Loucy (cell line): ENCODE data around the gene ZNF860.

Source experiments
- H2AFZ ChIP-seq: fragments of 200-600 bp; sonication (generic); 2 replicates; pipeline ENCODE4 v1.6.0; 2016; ENCODE audit warnings: antibody characterized with exemption, mild to moderate bottlenecking, low read length, moderate library complexity
- H3F3A ChIP-seq: fragments of 200-600 bp; 2 replicates; pipeline ENCODE4 v1.6.0; 2016; ENCODE audit warnings: antibody characterized with exemption, low read depth, mild to moderate bottlenecking
- H3K27me3 ChIP-seq: fragments of 200-600 bp; sonication (generic); 2 replicates; pipeline ENCODE4 v1.6.1; 2014; ENCODE audit warnings: low read length, mild to moderate bottlenecking; ENCODE audit not compliant: insufficient read depth, poor library complexity, severe bottlenecking
- H3K36me3 ChIP-seq: fragments of 200-600 bp; sonication (generic); 2 replicates; pipeline ENCODE4 v1.6.1; 2016; ENCODE audit warnings: low read length; ENCODE audit not compliant: insufficient read depth
- H3K4me1 ChIP-seq: fragments of 200-600 bp; sonication (generic); 2 replicates; pipeline ENCODE4 v1.5.1; 2014; ENCODE audit warnings: low read length, mild to moderate bottlenecking; ENCODE audit not compliant: insufficient read depth, poor library complexity, severe bottlenecking
- H3K4me2 ChIP-seq: fragments of 200-600 bp; sonication (generic); 2 replicates; pipeline ENCODE4 v1.6.0; 2014; ENCODE audit warnings: antibody characterized with exemption, low read length, low read depth, mild to moderate bottlenecking; ENCODE audit not compliant: poor library complexity, severe bottlenecking
- H3K4me3 ChIP-seq: fragments of 200-600 bp; sonication (generic); 2 replicates; pipeline ENCODE4 v1.5.1; 2014; ENCODE audit warnings: low read length, mild to moderate bottlenecking, mixed read lengths; ENCODE audit not compliant: poor library complexity, severe bottlenecking
- H3K79me2 ChIP-seq: fragments of 200-600 bp; sonication (generic); 2 replicates; pipeline ENCODE4 v1.6.1; 2014; ENCODE audit warnings: low read length; ENCODE audit not compliant: insufficient read depth
- H3K9ac ChIP-seq: fragments of 200-600 bp; sonication (generic); 2 replicates; pipeline ENCODE4 v1.6.0; 2014; ENCODE audit warnings: mild to moderate bottlenecking, low read depth, low read length, moderate library complexity; ENCODE audit not compliant: poor library complexity, severe bottlenecking
- H3K9me2 ChIP-seq: fragments of 200-600 bp; sonication (generic); replicated peaks from 2 replicates; pipeline ENCODE4 v1.6.1; 2016; ENCODE audit warnings: low read depth, low read length, mixed read lengths
- H3K9me3 ChIP-seq: fragments of 200-600 bp; sonication (generic); 2 replicates; pipeline ENCODE4 v1.6.1; 2014; ENCODE audit warnings: mild to moderate bottlenecking, antibody characterized with exemption, low read length, low read depth; ENCODE audit not compliant: insufficient read depth
- H4K20me1 ChIP-seq: fragments of 200-600 bp; sonication (generic); 2 replicates; pipeline ENCODE4 v1.6.0; 2014; ENCODE audit warnings: antibody characterized with exemption, low read length, mild to moderate bottlenecking; ENCODE audit not compliant: insufficient read depth, poor library complexity, severe bottlenecking
- EZH2phosphoT487 ChIP-seq: fragments of 200-600 bp; IDR thresholded peaks from 2 replicates; pipeline ENCODE4 v1.6.1; 2018; ENCODE audit warnings: antibody characterized with exemption, mild to moderate bottlenecking, moderate library complexity, borderline replicate concordance
- TF ChIP-seq, protein P1 (sequence below): fragments of 200-600 bp; sonication (generic); conservative IDR thresholded peaks from 2 replicates; pipeline ENCODE4 v1.5.1; 2014; ENCODE audit warnings: mild to moderate bottlenecking, antibody characterized with exemption, low read length

ZNF860 gene

DNA sequence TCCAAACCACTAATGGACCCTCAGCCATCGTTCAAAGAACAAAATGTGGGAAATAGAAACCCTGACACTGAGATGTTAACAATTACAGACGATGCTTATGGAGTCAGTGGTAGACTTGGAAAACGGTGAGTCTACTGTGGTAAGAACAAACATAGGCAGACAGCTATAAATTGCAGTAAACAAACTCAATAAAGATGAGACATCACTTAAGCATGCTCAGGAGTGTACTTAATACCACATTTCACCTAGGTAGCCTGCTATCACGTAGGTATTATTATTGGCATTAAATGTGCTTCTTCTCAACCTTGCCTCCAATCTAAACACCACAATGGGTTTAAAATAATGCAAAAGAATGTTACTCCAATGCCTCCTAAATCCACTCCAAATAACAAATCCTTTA lies 3.0 kb upstream of the ZNF860 start:
- TF ChIP-seq, protein P1, sequence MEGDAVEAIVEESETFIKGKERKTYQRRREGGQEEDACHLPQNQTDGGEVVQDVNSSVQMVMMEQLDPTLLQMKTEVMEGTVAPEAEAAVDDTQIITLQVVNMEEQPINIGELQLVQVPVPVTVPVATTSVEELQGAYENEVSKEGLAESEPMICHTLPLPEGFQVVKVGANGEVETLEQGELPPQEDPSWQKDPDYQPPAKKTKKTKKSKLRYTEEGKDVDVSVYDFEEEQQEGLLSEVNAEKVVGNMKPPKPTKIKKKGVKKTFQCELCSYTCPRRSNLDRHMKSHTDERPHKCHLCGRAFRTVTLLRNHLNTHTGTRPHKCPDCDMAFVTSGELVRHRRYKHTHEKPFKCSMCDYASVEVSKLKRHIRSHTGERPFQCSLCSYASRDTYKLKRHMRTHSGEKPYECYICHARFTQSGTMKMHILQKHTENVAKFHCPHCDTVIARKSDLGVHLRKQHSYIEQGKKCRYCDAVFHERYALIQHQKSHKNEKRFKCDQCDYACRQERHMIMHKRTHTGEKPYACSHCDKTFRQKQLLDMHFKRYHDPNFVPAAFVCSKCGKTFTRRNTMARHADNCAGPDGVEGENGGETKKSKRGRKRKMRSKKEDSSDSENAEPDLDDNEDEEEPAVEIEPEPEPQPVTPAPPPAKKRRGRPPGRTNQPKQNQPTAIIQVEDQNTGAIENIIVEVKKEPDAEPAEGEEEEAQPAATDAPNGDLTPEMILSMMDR = no peak
- TF ChIP-seq EZH2phosphoT487 = no peak
- H4K20me1 ChIP-seq = no peaks in the 10 kb centered on the region
- no peak overlapping the region for H3K4me2 ChIP-seq
- peaks cover 9% of the 10 kb centered on the region for H3K27me3 ChIP-seq
- no peak overlapping the region for H3K9ac ChIP-seq
- no peaks in the 10 kb centered on the region for H3K9me2 ChIP-seq
- H3K79me2 ChIP-seq = no peaks in the 10 kb centered on the region
- no peaks in the 10 kb centered on the region for H3K9me3 ChIP-seq
- H3K4me3 ChIP-seq = no peak overlapping the region
- no peaks in the 10 kb centered on the region for H3K4me1 ChIP-seq
- H3K36me3 ChIP-seq = no peaks in the 10 kb centered on the region
- H2AFZ ChIP-seq = no peak overlapping the region
- no peaks in the 10 kb centered on the region for H3F3A ChIP-seq

DNA sequence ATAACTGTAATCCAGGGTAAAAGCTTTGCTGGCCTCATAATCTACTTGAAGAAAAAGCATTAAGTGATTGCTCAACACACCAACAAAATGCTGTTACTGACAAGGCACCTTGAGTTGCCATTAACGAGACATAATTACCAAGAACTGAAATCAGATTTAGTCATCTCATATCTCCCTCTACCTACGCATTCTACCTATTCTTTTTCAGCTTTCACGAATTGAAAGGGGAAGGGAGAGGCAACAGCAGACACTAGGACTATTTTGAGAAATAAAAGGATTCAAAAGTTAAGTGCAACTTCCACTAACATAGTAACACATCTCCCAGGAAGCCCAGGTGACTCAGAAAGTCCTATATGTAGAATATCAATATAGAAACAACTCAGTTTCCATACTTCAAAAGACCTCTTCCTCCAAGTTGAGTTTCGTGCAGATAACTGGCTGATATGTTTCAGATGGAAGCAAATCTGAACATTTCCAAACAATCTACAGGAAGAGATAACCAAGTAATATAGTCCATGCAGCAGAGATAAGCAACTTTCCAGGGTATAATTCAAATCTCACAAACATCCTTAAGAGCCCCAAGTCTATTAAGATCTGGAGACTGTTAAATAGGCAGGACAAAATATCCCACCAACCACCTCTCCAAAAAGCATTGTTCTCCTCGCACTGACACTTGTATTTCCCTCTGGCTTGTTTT lies 2.4 kb upstream of the ZNF860 start:
- H4K20me1 ChIP-seq = no peaks in the 10 kb centered on the region
- no peaks in the 10 kb centered on the region for H3K79me2 ChIP-seq
- no peak overlapping the region for H2AFZ ChIP-seq
- peaks cover 9% of the 10 kb centered on the region for H3K27me3 ChIP-seq
- H3K4me2 ChIP-seq = no peak overlapping the region
- no peak overlapping the region for H3K9ac ChIP-seq
- no peaks in the 10 kb centered on the region for H3K36me3 ChIP-seq
- no peaks in the 10 kb centered on the region for H3F3A ChIP-seq
- no peaks in the 10 kb centered on the region for H3K9me2 ChIP-seq
- no peak overlapping the region for H3K4me3 ChIP-seq
- no peaks in the 10 kb centered on the region for H3K9me3 ChIP-seq
- no peaks in the 10 kb centered on the region for H3K4me1 ChIP-seq
- TF ChIP-seq EZH2phosphoT487 = no peak
- TF ChIP-seq, protein P1 = no peak

DNA sequence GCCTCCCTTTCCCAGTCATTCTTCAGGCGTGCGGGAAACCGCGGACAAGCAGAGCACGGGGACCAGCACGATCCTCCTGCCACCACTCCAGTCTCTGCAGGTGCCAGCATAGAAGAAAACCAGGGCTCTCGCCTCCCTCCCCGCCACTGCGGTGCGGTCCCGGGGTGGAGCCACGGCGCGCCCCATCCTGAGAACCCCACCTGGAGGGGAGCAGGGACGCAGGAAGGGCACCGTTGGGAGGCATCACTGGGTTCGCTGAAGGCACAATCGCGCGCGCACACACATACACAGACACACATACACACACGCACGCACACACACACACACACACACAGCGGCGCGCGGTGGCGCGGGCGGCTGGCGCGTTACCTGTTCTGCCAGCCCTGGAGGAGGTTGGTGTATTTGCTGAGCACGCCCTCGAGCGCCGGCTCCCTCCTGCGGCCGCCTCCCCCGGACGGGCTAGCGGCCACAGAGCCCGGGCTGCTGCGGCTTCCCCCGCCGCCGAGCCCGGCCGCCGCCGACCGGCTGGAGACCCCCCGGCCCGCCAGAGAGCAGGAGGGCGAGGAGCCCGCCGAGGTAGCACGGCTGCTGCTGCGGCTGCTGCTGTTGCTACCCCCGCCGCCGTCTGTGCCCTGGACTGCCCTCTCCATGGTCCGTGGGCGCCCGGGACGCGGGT lies 882 bp upstream of the ZNF860 start:
- Histone ChIP-seq H3K4me3 (no peak overlapping the region), H3K9me3 (no peaks in the 10 kb centered on the region), H3K36me3 (no peaks in the 10 kb centered on the region), H3K4me1 (no peaks in the 10 kb centered on the region), H3K27me3 (peaks cover 9% of the 10 kb centered on the region), H2AFZ (no peak overlapping the region), H3K9me2 (no peaks in the 10 kb centered on the region), H3K9ac (no peak overlapping the region), H3K4me2 (no peak overlapping the region), H3K79me2 (no peaks in the 10 kb centered on the region), H4K20me1 (no peaks in the 10 kb centered on the region), H3F3A (no peaks in the 10 kb centered on the region)
- TF ChIP-seq, protein P1 = no peak
- TF ChIP-seq EZH2phosphoT487 = no peak
